IPS DF 4.7 (cell line): ENCODE measurements around the gene WDR89.
"Not testable (repeated sequence)": the region's sequence is repeated elsewhere in the genome, so short reads cannot be mapped to it uniquely, and the experiment has no call there.

ENCODE experiments used
- DNase-seq: peaks from one replicate; pipeline ENCODE4 v3.0.0-alpha.2; 2013; ENCODE audit warnings: low spot score; ENCODE audit errors: extremely low read depth

Gene WDR89

DNA sequence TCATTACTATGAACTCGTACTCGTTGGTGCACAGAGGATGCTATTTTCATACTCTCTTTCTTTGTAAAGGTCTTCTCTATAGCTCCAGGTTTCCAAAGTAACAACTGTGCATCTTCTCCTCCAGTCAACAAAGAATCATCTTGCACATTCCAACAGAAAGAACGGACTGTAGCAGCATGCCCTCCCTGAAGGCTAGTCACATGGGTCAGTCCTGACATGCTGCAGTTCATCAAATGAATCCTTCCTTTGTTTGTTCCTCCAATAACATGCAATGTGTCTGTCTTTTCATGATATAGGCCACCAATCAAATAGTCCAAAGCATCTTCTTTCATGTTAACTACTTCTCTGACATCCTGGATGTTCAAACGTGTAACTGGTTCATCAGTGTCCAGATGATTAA is 42.9 kb downstream of the WDR89 start:
- no peak for DNase-seq

DNA sequence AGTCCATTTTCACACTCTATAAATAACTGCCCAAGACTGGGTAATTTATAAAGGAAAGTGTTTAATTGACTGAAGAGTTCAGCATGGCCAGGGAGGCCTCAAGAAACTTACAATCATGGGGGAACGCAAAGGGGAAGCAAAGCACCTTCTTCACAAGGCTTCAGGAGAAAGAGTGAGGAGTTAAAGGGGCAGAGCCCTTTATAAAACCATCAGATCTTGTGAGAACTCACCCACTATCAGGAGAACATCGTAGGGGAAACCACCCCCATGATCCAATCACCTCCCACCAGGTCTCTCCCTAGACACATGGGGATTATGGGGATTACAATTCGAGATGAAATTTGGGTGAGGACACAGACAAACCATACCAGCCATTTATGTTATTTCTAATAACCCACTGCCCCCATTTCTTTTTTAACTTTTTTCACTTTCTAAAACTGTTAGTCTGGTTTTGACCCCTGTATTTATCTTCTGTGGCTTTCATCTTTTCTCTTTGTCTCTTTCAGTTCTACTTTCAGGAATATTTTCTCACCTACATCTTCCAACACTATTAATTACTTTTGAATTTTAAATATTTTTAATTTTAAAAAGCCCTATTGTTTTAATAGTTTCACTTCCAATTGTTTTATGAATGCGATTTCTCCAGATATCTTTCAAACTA is 44.5 kb downstream of the WDR89 start:
- DNase-seq: no peak

DNA sequence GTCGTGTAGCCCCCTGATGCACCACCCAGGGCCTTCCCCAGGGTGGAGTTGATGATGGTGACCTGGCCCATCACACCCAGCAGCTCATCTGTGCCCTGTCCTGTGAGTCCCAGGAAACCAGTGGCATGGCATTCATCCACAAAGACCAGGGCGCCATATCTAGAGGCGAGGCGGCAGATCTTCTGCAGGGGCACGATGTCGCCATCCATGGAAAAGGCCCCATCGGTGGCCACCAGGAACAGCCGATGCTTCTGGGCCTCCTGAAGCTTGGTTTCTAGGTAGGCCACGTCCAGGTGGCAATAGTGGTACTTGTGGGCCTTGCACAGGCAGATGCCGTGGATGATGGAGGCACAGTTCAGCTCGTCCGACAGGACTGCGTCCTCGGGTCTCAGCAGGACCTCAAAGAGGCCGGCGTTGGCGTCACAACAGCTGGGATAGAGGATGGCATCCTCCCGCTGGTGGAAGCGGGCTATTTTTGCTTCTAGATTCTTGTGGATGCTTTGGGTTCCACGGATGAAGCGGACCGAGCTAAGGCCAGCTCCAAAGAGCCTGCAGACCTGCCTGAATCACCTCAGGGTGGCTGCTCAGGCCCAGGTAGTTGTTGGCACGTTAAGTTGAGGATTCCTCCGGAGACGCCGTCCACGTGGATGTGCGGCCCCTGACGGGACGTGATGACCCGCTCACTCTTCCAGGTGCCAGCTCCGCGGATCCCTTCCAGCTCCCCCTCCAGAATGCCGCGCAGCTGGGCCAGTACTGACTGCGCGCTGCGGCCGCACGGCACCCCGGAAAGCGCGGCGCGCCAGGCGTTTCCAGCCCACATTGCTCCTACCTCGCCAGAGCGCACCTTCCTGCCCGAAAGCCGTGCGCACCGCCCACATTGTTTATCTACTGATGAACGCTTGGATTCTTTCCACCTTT is 47.0 kb downstream of the WDR89 start:
- DNase-seq: no peak

DNA sequence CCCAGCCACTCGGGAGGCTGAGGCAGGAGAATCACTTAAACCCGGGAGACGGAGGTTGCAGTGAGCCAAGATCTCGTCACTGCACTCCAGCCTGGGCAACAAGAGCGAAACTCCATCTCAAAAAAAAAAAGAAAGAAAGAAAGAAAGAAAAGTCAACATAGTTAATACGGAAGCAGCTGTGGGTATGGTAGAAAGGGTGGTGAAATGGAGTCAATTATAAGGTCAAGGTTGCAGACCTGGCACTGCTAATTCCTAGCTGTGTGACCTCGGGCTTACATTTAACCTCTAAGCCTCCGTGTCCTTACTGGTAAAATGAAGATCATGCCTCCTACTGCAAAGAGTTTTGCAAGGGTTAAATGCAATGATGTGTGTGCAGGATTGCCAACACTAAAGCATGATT is 58.6 kb downstream of the WDR89 start:
- DNase-seq: not testable (repeated sequence)

DNA sequence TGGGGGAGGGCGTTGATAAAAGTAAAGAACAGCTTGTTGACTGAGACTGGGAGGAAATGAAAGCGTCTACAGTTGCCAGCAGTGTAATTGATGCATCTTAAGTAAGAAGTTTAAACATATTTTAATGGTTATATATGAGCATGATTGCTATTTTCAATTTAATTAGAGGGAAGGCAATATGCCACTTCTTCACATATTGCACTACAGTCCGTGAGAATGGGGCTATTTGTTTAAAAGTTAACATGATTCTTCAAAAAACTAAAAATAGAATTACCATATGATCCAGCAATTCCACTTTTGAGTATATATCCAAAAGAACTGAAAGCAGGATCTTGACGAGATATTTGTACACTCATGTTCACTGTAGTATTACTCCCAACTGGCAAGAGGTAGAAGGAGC is 60.2 kb downstream of the WDR89 start:
- no peak for DNase-seq

DNA sequence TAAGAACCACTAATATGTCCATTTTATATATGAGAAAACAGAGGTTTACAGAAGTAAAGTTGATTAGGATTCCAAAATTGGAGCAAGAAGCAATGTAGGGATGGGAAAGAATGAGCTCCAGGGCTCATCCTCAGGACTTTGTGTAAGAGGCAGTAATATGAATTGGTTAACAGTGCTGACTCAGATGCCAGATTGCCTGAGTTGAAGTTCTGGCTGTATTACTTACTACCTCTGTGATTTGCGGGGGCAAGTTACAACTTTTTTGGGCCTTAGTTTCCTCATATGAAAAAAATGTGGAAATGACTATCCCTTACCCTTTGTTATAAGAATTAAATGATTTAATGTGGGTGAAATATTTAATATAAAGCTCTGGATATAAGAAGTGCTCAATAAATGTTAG is 63.4 kb downstream of the WDR89 start:
- DNase-seq: no peak

DNA sequence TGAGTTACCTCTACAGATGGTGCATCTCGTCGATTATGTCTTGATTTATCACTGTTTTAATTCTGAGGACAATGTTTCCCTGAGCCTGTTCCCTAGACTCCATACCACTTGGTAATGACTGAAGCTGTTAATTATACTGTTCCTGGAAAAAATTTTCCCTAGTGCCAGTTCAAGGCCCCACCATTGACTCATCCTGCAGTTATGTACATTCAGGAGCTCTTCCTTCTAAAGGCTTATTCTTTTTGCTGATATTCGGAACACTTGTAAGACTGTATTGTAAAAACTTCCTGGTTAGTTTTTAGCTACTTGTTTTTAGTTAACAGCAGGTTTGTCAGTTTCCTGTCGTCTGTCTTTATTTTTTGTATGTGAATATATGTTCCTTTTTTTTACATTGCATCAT is 68.1 kb downstream of the WDR89 start:
- DNase-seq: no peak

DNA sequence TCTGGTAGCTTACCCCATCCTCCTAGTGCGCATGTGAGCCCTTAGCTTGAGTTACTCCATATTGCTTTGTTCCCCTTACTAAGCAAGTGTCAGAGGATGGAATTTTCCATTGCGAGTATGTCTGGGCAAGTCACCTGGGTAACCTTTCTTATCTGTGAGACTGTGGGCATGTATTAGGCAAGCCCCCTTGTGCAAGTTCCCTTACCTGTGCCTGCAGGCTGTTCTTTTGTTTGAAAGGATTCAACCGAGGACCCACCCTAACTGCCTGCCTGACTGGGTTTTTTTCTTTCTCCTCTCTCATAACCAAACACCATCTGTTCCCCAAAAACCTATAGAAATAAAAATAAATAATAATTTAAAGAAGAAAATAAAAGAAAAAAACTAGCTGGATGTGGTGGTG is 76.2 kb downstream of the WDR89 start:
- no peak for DNase-seq

DNA sequence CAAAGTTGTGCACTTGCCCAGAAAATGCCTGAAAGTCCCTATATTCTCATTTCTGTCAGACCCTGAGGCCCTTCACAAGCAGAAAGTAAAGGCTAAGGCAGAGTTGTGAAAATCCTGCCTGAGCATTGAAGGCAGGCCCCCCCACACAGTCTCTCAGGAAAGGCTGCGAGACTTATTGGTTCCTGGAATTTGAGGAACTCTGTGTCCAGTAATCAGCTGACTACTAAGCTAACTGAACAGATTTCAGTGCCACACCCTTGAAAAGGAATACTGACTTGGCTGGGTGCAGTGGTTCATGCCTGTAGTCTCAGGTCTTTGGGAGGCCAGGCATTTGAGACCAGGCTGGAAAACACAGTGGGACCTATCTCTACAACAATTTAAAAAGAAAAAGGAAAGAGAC is 77.4 kb downstream of the WDR89 start:
- DNase-seq: no peak

DNA sequence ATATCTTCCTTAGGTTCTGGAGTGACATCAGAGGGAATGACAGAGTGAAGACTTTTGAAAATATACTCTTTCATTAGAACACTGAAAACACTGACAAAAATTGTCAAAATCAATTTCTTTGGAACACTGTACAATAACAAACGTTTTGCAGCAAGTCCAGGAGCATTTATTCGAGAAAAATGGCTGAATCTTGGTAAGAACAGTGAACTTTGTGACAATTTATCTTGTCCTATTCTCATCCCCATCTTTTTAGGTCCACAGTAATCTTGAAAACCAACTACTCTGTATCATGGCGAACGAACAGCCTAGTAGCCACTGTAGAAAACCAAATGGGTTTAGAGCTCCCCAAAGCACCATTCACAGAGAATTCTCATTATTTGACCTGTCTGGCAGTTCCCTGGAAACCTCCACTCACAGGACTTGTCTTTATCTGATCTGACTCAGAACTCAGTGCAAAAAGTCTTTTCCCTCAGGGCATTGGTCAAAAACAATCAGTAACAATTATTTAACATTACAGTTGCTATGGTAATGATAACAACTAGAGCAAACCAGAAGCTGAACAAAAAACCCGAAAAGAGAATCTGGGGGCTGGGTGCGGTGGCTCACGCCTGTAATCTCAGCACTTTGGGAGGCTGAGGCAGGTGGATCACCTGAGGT is 78.2 kb downstream of the WDR89 start:
- no peak for DNase-seq

DNA sequence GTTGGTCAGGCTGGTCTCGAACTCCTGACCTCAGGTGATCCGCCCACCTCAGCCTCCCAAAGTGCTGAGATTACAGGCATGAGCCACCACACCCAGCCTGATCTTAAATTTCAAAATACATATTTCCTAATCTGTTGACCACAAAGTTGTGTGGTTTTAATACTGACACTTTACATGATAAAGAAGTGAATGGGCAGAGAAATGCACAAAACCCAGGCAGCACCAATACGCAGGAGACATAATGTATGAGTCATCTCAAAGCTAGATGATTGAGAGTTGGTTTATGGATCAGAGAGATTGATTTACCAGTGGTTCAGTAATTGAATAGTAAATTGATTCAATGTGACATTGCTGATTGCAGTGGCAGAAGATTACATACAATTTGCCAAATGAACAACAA is 79.3 kb downstream of the WDR89 start:
- no peak for DNase-seq

DNA sequence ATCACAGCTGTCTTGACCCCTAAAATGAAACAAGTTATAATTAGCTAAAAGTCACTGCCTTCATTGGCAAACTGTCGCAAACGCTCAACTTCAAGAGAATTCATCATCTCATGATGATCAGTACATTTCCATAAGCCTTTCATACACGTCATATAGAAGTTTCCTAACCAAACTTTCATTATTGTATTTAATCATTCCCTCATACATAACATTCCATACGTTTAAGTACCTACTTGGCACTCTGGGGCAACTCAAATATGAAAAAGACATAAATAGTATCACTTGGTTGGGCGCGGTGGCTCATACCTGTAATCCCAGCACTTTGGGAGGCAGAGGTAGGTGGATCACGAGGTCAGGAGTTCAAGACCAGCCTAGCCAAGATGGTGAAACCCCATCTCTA is 86.1 kb downstream of the WDR89 start:
- DNase-seq: no peak

DNA sequence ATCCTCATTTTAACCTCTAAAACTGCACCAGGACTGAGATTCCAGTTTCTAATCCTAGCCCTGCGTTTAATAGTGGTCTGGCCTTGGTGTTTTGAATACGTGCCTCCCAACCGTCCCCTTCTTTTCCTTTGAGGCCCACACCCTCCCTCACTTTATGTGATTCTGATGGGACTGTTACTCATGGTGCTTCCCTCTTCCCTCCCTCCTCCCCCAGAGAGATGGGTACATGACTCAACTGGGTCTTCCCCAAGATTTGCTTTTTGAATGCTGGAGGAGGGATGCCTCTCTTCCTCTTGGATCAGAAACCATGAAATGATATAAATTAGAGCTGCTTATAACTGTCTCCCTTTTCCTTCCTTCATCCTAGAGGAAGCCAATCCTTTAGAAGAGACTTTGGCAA is 90.3 kb downstream of the WDR89 start:
- DNase-seq: no peak

DNA sequence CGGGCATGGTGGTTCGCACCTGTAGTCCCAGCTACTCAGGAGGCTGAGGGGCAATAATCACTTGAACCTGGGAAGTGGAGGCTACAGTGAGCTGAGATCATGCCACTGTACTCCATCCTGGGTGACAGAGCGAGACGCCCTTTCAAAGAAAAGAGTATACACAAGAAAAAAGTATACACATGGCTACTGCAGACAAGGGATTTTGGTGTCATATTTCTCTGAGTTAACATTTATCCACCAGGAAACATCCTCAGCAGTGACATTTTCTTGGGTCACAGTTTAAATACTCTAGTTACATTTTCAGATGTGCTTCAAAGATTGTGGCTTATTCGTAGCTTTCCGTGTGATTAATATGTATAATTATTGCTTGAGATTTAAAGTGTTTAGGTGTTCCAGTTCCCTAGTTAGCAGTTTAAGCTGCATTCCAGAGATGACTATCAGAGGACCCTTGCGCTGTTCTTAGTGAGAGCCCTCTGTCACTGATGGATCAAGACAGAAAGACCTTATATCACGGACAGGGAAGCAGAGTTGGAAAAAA is 93.8 kb downstream of the WDR89 start:
- no peak for DNase-seq
